ENCODE data around the gene DNM3. TPM values are rescaled to one million over a fixed set of nuclear protein-coding genes. Genes with fewer than 3 reads are reported as not detected.

Gene DNM3
- total RNA-seq, 1 experiment from 2014 or later = 0.71 TPM

- no peaks in the 10 kb centered on the region for H3K27me3 ChIP-seq (replicated peaks; ENCODE audit: insufficient read depth, low read depth, low read length, poor library complexity)
- POLR2A ChIA-PET (ENCODE audit: low non-redundant PET) = interaction anchor here (0.5 kb wide), 1 partner anchor 10 kb away, joined by 3 read pairs; no protein-coding TSS in a partner anchor
- H3K4me1 ChIP-seq (ENCODE audit: insufficient read depth, low read length, poor library complexity, severe bottlenecking) = peaks cover 8% of the 10 kb centered on the region
- TF ChIP-seq EZH2 (IDR thresholded peaks at IDR 0.05; ENCODE audit: borderline replicate concordance, low read depth, low read length, poor library complexity, severe bottlenecking) (no peak), CTCF (conservative IDR thresholded peaks at IDR 0.05; ENCODE audit: low read depth, low read length) (no peak)
- H3K9me3 ChIP-seq (ENCODE audit: low read depth, low read length, poor library complexity, severe bottlenecking) = no peaks in the 10 kb centered on the region
- H3K36me3 ChIP-seq (ENCODE audit: insufficient read depth, low read length, poor library complexity, severe bottlenecking) = no peaks in the 10 kb centered on the region
- peak; percentile 58 for DNase-seq (ENCODE audit: low spot score)
- CTCF ChIA-PET = no interaction called here
- intact Hi-C loops (cut with micrococcal nuclease; ENCODE audit: unreplicated experiment) = no loop called here
- H3K4me3 ChIP-seq (ENCODE audit: low read depth, low read length, poor library complexity, severe bottlenecking) = no peak overlapping the region
- H3K27ac ChIP-seq (ENCODE audit: low read depth, low read length, poor library complexity, severe bottlenecking) = peak overlapping the region; percentile 18
- BruUV-seq (replicated peaks) = no TSS peak
These were observed 313.3 kb downstream of the DNM3 start for GRCh38 chr1:172154551-172154950.

- no peak overlapping the region for H3K27ac ChIP-seq (ENCODE audit: low read depth, low read length, poor library complexity, severe bottlenecking)
- DNase-seq (ENCODE audit: low spot score) = no peak
These were observed 314.5 kb downstream of the DNM3 start for GRCh38 chr1:172155766-172156165.

GRCh38 chr1:172162236-172162635 is 320.9 kb downstream of the DNM3 start:
- H3K27ac ChIP-seq (ENCODE audit: low read depth, low read length, poor library complexity, severe bottlenecking) = no peak overlapping the region
- H3K9me3 ChIP-seq (ENCODE audit: low read depth, low read length, poor library complexity, severe bottlenecking) = no peaks in the 10 kb centered on the region
- ChIA-PET POLR2A (ENCODE audit: low non-redundant PET) (no interaction called here), CTCF (no interaction called here)
- no peaks in the 10 kb centered on the region for H3K4me1 ChIP-seq (ENCODE audit: insufficient read depth, low read length, poor library complexity, severe bottlenecking)
- DNase-seq (ENCODE audit: low spot score) = no peak
- no peak overlapping the region for H3K4me3 ChIP-seq (ENCODE audit: low read depth, low read length, poor library complexity, severe bottlenecking)
- intact Hi-C loops (cut with micrococcal nuclease; ENCODE audit: unreplicated experiment) = no loop called here
- H3K36me3 ChIP-seq (ENCODE audit: insufficient read depth, low read length, poor library complexity, severe bottlenecking) = no peaks in the 10 kb centered on the region
- BruUV-seq (replicated peaks) = no TSS peak
- no peak for TF ChIP-seq EZH2 (IDR thresholded peaks at IDR 0.05; ENCODE audit: borderline replicate concordance, low read depth, low read length, poor library complexity, severe bottlenecking)
- TF ChIP-seq CTCF (conservative IDR thresholded peaks at IDR 0.05; ENCODE audit: low read depth, low read length) = no peak
- H3K27me3 ChIP-seq (replicated peaks; ENCODE audit: insufficient read depth, low read depth, low read length, poor library complexity) = no peaks in the 10 kb centered on the region

More at GRCh38 chr1:172155766-172156165, 314.5 kb downstream of the DNM3 start:
- intact Hi-C loops (cut with micrococcal nuclease; ENCODE audit: unreplicated experiment) = no loop called here
- H3K9me3 ChIP-seq (ENCODE audit: low read depth, low read length, poor library complexity, severe bottlenecking) = no peaks in the 10 kb centered on the region
- H3K27me3 ChIP-seq (replicated peaks; ENCODE audit: insufficient read depth, low read depth, low read length, poor library complexity) = no peaks in the 10 kb centered on the region
- BruUV-seq (replicated peaks) = no TSS peak
- TF ChIP-seq EZH2 (IDR thresholded peaks at IDR 0.05; ENCODE audit: borderline replicate concordance, low read depth, low read length, poor library complexity, severe bottlenecking) (no peak), CTCF (conservative IDR thresholded peaks at IDR 0.05; ENCODE audit: low read depth, low read length) (no peak)
- no peaks in the 10 kb centered on the region for H3K36me3 ChIP-seq (ENCODE audit: insufficient read depth, low read length, poor library complexity, severe bottlenecking)
- CTCF ChIA-PET = no interaction called here
- POLR2A ChIA-PET (ENCODE audit: low non-redundant PET) = no interaction called here
- no peak overlapping the region for H3K4me3 ChIP-seq (ENCODE audit: low read depth, low read length, poor library complexity, severe bottlenecking)
- no peaks in the 10 kb centered on the region for H3K4me1 ChIP-seq (ENCODE audit: insufficient read depth, low read length, poor library complexity, severe bottlenecking)

Data from A673 (cell line).